Calu3 (cell line): ENCODE results near the gene TRPM1. TPM values are rescaled to one million over a fixed set of nuclear protein-coding genes. Genes with fewer than 3 reads are reported as not detected.

Experiments
- BruUV-seq: library from RNA; stranded (reverse); fragments of 400-500 nt; replicated peaks from 2 replicates; lab custom pipeline; 2021; lab: Mats Ljungman, UMichigan
- CTCF ChIA-PET: fragments of 300-600 bp; sonication (Branson Sonifier 250); formaldehyde crosslinking; loops from one replicate; lab custom pipeline; 2022; ENCODE audit warnings: antibody characterized with exemption; lab: Charles Lee
- DNase-seq: peaks from one replicate; pipeline ENCODE4 v3.0.0; 2022
- H3K27ac Mint-ChIP-seq: one replicate; pipeline ENCODE4 v1.8.0; 2022; ENCODE audit warnings: mixed read lengths; ENCODE audit not compliant: unreplicated experiment
- H3K27me3 Mint-ChIP-seq: one replicate; pipeline ENCODE4 v1.8.0; 2022; ENCODE audit warnings: mixed read lengths; ENCODE audit not compliant: unreplicated experiment
- H3K36me3 Mint-ChIP-seq: one replicate; pipeline ENCODE4 v1.8.0; 2022; ENCODE audit warnings: mild to moderate bottlenecking, moderate library complexity, mixed read lengths; ENCODE audit not compliant: insufficient read depth, unreplicated experiment
- H3K4me1 Mint-ChIP-seq: one replicate; pipeline ENCODE4 v1.8.0; 2022; ENCODE audit warnings: mild to moderate bottlenecking, low read depth, mixed read lengths; ENCODE audit not compliant: unreplicated experiment
- H3K4me3 Mint-ChIP-seq: one replicate; pipeline ENCODE4 v1.8.0; 2022; ENCODE audit warnings: mild to moderate bottlenecking, low read depth, moderate library complexity, mixed read lengths; ENCODE audit not compliant: unreplicated experiment
- H3K9me3 Mint-ChIP-seq: one replicate; pipeline ENCODE4 v1.8.0; 2022; ENCODE audit warnings: low read depth, mixed read lengths; ENCODE audit not compliant: unreplicated experiment
- CTCF ChIP-seq: fragments of 200-600 bp; IDR thresholded peaks from one replicate; pipeline ENCODE4 v1.8.0; 2022; ENCODE audit warnings: antibody characterized with exemption; ENCODE audit not compliant: unreplicated experiment
- intact Hi-C: fragments of 100-400 bp; cut with micrococcal nuclease; formaldehyde crosslinking; loops from one replicate; pipeline ENCODE4 v1.10.0; 2022; ENCODE audit not compliant: unreplicated experiment
- total RNA-seq: library from RNA; stranded (reverse); gene quantifications from 2 replicates; pipeline ENCODE4 v1.2.3, GENCODE V29; 2022

Gene TRPM1
- total RNA-seq, 1 experiment from 2014 or later = not detected

DNA sequence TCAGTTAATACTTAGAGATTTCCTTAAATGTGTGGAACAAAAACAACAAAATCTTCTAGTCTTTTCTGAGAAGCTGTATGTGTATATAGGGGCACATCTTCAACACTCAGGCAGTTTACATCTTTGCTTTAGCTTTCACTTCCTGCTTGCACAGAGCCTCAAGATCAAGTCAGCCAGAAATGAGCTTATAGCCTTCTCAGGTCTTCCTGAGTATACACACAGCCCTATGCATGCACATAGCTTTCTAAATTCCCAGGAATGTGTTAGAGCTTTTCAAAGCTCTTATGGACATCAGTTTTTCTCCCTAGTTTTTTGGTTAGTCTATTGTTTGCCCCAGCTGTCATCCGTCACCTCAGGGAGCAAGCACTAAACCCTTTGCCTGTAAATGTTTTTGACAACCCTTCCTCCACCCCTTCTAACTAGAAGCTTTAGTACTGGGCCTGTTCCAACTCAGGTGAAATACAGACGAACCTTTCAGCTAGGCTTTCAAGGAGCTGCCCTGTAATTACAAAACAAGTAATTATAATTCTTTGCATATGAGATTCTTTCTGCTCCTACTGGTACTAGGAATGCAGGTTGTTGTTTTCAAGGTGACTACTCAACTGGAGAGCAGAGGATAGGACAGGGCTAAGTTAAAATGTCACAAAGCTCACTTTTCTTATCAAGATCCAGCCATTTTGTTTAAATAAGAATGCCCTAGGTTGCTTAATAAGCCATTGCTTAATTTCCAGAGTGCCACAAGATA lies 87.5 kb downstream of the TRPM1 start:
- Mint-ChIP-seq H3K4me3 (no peak overlapping the region), H3K27me3 (no peaks in the 10 kb centered on the region), H3K36me3 (no peaks in the 10 kb centered on the region), H3K9me3 (no peaks in the 10 kb centered on the region), H3K4me1 (no peaks in the 10 kb centered on the region), H3K27ac (no peak overlapping the region)
- CTCF ChIA-PET = interaction anchor here (0.6 kb wide), 1 partner anchor 17 kb away, joined by 3 read pairs; no protein-coding TSS in a partner anchor
- no TSS peak for BruUV-seq
- no peak for DNase-seq
- no peak for TF ChIP-seq CTCF
- intact Hi-C loops = no loop called here

DNA sequence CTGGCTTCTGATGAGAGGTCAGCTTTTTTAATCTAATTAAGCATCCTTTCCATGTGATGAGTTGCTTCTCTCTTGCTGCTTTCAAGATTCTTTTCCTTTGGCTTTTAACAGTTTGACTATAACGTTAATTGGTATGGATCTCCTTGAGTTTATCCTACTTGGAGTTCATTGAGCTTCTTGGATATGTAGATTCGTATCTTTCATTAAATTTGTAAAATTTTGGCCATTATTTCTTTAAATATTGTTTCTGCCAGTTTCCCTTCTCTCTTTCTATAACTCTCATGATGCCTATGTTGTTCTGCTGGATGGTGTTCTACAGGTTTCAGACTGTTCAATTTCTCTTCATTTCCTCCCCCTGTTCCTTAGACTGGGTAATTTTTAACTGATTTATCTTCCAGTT lies 89.1 kb downstream of the TRPM1 start:
- CTCF ChIA-PET = no interaction called here
- Mint-ChIP-seq H3K9me3 (no peaks in the 10 kb centered on the region), H3K27me3 (no peaks in the 10 kb centered on the region), H3K27ac (no peak overlapping the region), H3K36me3 (no peaks in the 10 kb centered on the region), H3K4me1 (no peaks in the 10 kb centered on the region), H3K4me3 (no peak overlapping the region)
- intact Hi-C loops = no loop called here
- no TSS peak for BruUV-seq
- no peak for DNase-seq
- no peak for TF ChIP-seq CTCF

DNA sequence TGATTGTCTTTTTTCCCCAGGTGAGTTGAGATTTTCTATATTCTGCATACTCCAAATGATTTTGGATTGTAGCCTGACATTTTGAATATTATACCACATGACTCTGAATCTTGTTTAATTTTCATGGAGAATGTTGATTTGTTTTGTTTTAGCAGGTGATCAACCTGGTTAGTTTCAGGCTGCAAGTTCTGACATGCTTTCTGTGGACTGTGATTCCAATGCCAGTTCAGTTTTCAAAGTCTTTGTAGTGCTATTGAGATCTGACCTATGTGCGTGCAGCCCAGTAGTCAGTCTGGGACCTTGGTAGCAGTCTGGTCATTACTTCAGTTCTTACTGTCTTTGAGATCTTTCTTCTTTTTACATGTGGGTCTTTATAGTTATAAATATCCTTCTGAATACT lies 91.5 kb downstream of the TRPM1 start:
- Mint-ChIP-seq H3K4me1 (no peaks in the 10 kb centered on the region), H3K36me3 (no peaks in the 10 kb centered on the region), H3K27ac (no peak overlapping the region), H3K27me3 (no peaks in the 10 kb centered on the region), H3K9me3 (no peaks in the 10 kb centered on the region), H3K4me3 (no peak overlapping the region)
- intact Hi-C loops = no loop called here
- CTCF ChIA-PET = no interaction called here
- DNase-seq = no peak
- TF ChIP-seq CTCF = no peak
- no TSS peak for BruUV-seq

DNA sequence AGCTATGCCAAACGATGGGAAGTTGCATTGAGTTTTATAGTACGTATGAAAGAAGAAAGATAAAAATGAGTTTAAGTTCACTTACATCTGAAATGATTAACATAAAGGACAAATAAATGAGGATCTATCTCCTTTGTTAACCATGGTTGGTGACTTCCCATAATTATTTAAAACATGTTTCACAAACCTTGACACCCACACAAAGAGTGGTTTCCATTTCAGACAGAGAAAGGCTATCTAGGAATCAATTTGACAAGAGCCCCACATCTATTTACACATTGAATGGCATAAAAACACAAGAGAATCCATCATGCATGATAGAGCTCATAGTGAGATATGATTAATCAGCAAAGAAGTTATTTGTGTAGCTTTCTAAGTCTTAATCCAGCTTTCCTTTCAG lies 95.9 kb downstream of the TRPM1 start:
- no peaks in the 10 kb centered on the region for H3K4me1 Mint-ChIP-seq
- H3K4me3 Mint-ChIP-seq = no peak overlapping the region
- TF ChIP-seq CTCF = no peak
- CTCF ChIA-PET = no interaction called here
- H3K9me3 Mint-ChIP-seq = no peaks in the 10 kb centered on the region
- intact Hi-C loops = no loop called here
- no peak for DNase-seq
- BruUV-seq = no TSS peak
- H3K27ac Mint-ChIP-seq = no peak overlapping the region
- no peaks in the 10 kb centered on the region for H3K27me3 Mint-ChIP-seq
- H3K36me3 Mint-ChIP-seq = no peaks in the 10 kb centered on the region
